K562 (cell line): ENCODE results near the gene NUP62. TPM values are rescaled to one million over a fixed set of nuclear protein-coding genes. Genes with fewer than 3 reads are reported as not detected.

ENCODE experiments used
- FUS ChIP-seq: fragments of 200-400 bp; formaldehyde crosslinking; optimal IDR thresholded peaks from 2 replicates; pipeline ENCODE3; 2017; ENCODE audit warnings: low read depth, low read length
- GTF2A2 ChIP-seq: IDR thresholded peaks from 2 replicates; pipeline ENCODE4 v1.6.1; 2016; ENCODE audit warnings: mild to moderate bottlenecking, missing genetic modification characterization, missing compliant biosample characterization
- HNRNPH1 ChIP-seq: fragments of 200-400 bp; formaldehyde crosslinking; optimal IDR thresholded peaks from 2 replicates; pipeline ENCODE3; 2017; ENCODE audit warnings: low read depth, mild to moderate bottlenecking, low read length, moderate library complexity
- ILK ChIP-seq: fragments of 450-650 bp; IDR thresholded peaks from 2 replicates; pipeline ENCODE4 v1.6.1; 2016; ENCODE audit warnings: missing genetic modification characterization, low read depth, mild to moderate bottlenecking, missing compliant biosample characterization, moderate library complexity, borderline replicate concordance
- MAX ChIP-seq: sonication (generic); formaldehyde crosslinking; IDR thresholded peaks from 2 replicates; pipeline ENCODE4 v1.9.0; 2022; ENCODE audit warnings: mild to moderate bottlenecking, missing genetic modification reagents
- NCOA4 ChIP-seq: fragments of 450-650 bp; IDR thresholded peaks from 2 replicates; pipeline ENCODE4 v1.6.1; 2018; ENCODE audit warnings: mild to moderate bottlenecking; ENCODE audit not compliant: partially characterized antibody
- NONO ChIP-seq, 2 experiments: fragments of 200-400 bp in 1 of 2; fragments of 450-650 bp in 1 of 2; formaldehyde crosslinking in 1 of 2; IDR thresholded peaks; 2 replicates each; pipeline ENCODE4 v1.6.1; 2017; ENCODE audit warnings: low read depth in 2 of 2, mild to moderate bottlenecking in 2 of 2, moderate library complexity in 2 of 2, low read length in 1 of 2
- NR2F6 ChIP-seq: fragments of 450-650 bp; formaldehyde crosslinking; IDR thresholded peaks from 2 replicates; pipeline ENCODE4 v1.4.0; 2020; ENCODE audit warnings: mild to moderate bottlenecking
- RBM34 ChIP-seq: fragments of 200-400 bp; formaldehyde crosslinking; IDR thresholded peaks from 2 replicates; pipeline ENCODE4 v1.6.1; 2018; ENCODE audit warnings: low read length, borderline replicate concordance; ENCODE audit not compliant: insufficient read depth
- RNF219 ChIP-seq: fragments of 250-450 bp; sonication (Bioruptor Pico); IDR thresholded peaks from 2 replicates; pipeline ENCODE4 v1.5.0; 2022; ENCODE audit warnings: mild to moderate bottlenecking
- RREB1 ChIP-seq: fragments of 250-450 bp; sonication (Bioruptor Pico); IDR thresholded peaks from 2 replicates; pipeline ENCODE4 v1.4.0; 2020
- SRF ChIP-seq, 2 experiments: fragments of 250-450, 450-650 bp in 1 of 2; sonication (Bioruptor Pico) in 1 of 2; sonication (generic) in 1 of 2; formaldehyde crosslinking; IDR thresholded peaks; 2 replicates each; pipeline versions ENCODE4 v1.5.0 to v1.5.1; 2020 to 2022; ENCODE audit warnings: mild to moderate bottlenecking in 1 of 2, missing genetic modification reagents in 1 of 2
- SUPT5H ChIP-seq: fragments of 450-650 bp; IDR thresholded peaks from 2 replicates; pipeline ENCODE4 v1.6.1; 2016
- TAF9B ChIP-seq: fragments of 450-650 bp; IDR thresholded peaks from 2 replicates; pipeline ENCODE4 v1.6.1; 2018; ENCODE audit warnings: mild to moderate bottlenecking; ENCODE audit not compliant: partially characterized antibody
- ZEB2 ChIP-seq: fragments of 450-650 bp; IDR thresholded peaks from 2 replicates; pipeline ENCODE4 v1.6.1; 2016
- ZFP30 ChIP-seq: fragments of 250-450 bp; sonication (Bioruptor Pico); IDR thresholded peaks from 2 replicates; pipeline ENCODE4 v1.8.0; 2022; ENCODE audit warnings: moderate library complexity, mild to moderate bottlenecking, inconsistent platforms, borderline replicate concordance
- ZNF354B ChIP-seq: fragments of 250-450 bp; sonication (Bioruptor Pico); IDR thresholded peaks from 2 replicates; pipeline ENCODE4 v1.4.0; 2020
- ZNF507 ChIP-seq: conservative IDR thresholded peaks from 2 replicates; pipeline ENCODE4 v1.6.1; 2017; ENCODE audit warnings: missing genetic modification characterization, missing compliant biosample characterization
- ZNF740 ChIP-seq, 3 experiments: fragments of 200-800 bp in 1 of 3; sonication (Bioruptor generic) in 1 of 3; sonication (generic) in 1 of 3; formaldehyde crosslinking in 1 of 3; IDR thresholded peaks; 2 replicates each; pipeline versions ENCODE4 v1.6.1 to v1.8.0; 2016 to 2022; ENCODE audit warnings: mild to moderate bottlenecking in 2 of 3, missing compliant biosample characterization in 2 of 3, missing genetic modification characterization in 2 of 3, missing genetic modification reagents in 1 of 3
- polyA plus RNA-seq, 8 experiments: library from polyadenylated mRNA; depleted of rRNA in 4 of 8; stranded (reverse) in 5 of 8; unstranded in 3 of 8; fragments of >200 nt; fragmentation: Nextera tagmentation in 2 of 8; fragmentation: Illumina TruSeq in 1 of 8; extraction: Ambion mirVana in 2 of 8; extraction: Trizol in 1 of 8; gene quantifications; 2 replicates each; pipeline versions ENCODE4 v1.2.1 to v1.2.3, GENCODE V29; 2011 to 2014; ENCODE audit warnings: inconsistent platforms in 1 of 8, missing spikeins in 1 of 8
- total RNA-seq, 7 experiments: library from RNA; depleted of rRNA in 6 of 7; stranded (reverse); fragments of >200 nt in 6 of 7; fragmentation: Illumina TruSeq in 2 of 7; extraction: Trizol in 2 of 7; gene quantifications; 2 replicates each; pipeline versions ENCODE4 v1.2.1 to v1.2.3, GENCODE V29; 2011 to 2021; ENCODE audit warnings: low replicate concordance in 1 of 7

The NUP62 gene
- total and polyA plus RNA-seq, 9 of the 15 experiments (the other 6 are each of a cell fraction or from before 2014, with no cell fraction given) = 16.9 to 109 (median 66.0) TPM

- peak; percentile 84 for TF ChIP-seq TAF9B
- TF ChIP-seq HNRNPH1 = no peak
- no peak for TF ChIP-seq ZNF354B (CRISPR knock-in tag)
- no peak for TF ChIP-seq NCOA4
- no peak for TF ChIP-seq ZNF507
- TF ChIP-seq ZNF740 (CRISPR knock-in tag; IDR thresholded peaks at IDR 0.05) = peak; percentile 63; the same call in 1 of the 2 replicates
- peak in 1 of 2 experiments; percentile 44; a peak in 1 of 4 replicates for TF ChIP-seq ZNF740 (tag; IDR thresholded peaks at IDR 0.05)
- TF ChIP-seq NONO (IDR thresholded peaks at IDR 0.05; ENCODE audit: low read depth in 2 of 2, low read length in 1 of 2) = peak; percentile 19 to 86; a peak in 2 of 4 replicates
- no peak for TF ChIP-seq ZEB2
- no peak for TF ChIP-seq RNF219 (CRISPR knock-in tag)
- peak; percentile 96 for TF ChIP-seq SUPT5H
- TF ChIP-seq RREB1 = peak; percentile 81; the same call in 1 of the 2 replicates
- TF ChIP-seq NR2F6 (CRISPR knock-in tag) = no peak
- peak; percentile 96; the same call in 1 of the 2 replicates for TF ChIP-seq MAX (CRISPR knock-in tag)
- peak; percentile 91 for TF ChIP-seq GTF2A2 (tag)
- peak in 1 of 2 experiments; percentile 36; a peak in 1 of 4 replicates for TF ChIP-seq SRF (CRISPR knock-in tag; IDR thresholded peaks at IDR 0.05)
- no peak for TF ChIP-seq ILK (tag)
- TF ChIP-seq FUS = no peak
- TF ChIP-seq ZFP30 (CRISPR knock-in tag) = no peak
- TF ChIP-seq RBM34 = no peak
These were observed at the start of gene NUP62, which contains the start of gene ATF5 (continued) for GRCh38 chr19:49929121-49929610.
